K562 (cell line): ENCODE results near the gene PRDM16. TPM values are rescaled to one million over a fixed set of nuclear protein-coding genes. Genes with fewer than 3 reads are reported as not detected.

Experiments
- ATAC-seq: fragments of 200-7000 bp; cut with Tn5 transposase; 3 replicates; pipeline ENCODE4 v1.9.1; 2020; ENCODE audit warnings: moderate library complexity
- BruUV-seq: library from RNA; stranded (reverse); fragments of 400-500 nt; replicated peaks from 2 replicates; lab custom pipeline; 2021; lab: Mats Ljungman, UMichigan
- CTCF ChIA-PET: fragments of 300-600 bp; formaldehyde crosslinking; extraction: SDS; loops from one replicate; lab custom pipeline; 2021; ENCODE audit warnings: low intra/inter-chr PET ratio; lab: Yijun Ruan, JAX
- POLR2A ChIA-PET: fragments of 300-600, 350-650 bp; sonication (Branson Sonifier 250); formaldehyde crosslinking; extraction: SDS; loops from one replicate; lab custom pipeline; 2021; ENCODE audit warnings: antibody characterized with exemption, inconsistent platforms; lab: Yijun Ruan, JAX
- DNase-seq, 4 experiments: peaks; one replicate each; pipeline versions ENCODE4 v3.0.0 to v3.0.0-alpha.2; 2011 to 2018; ENCODE audit warnings: low spot score in 3 of 4, mixed read lengths in 3 of 4; ENCODE audit errors: extremely low read depth in 1 of 4
- FAIRE-seq: peaks from 2 replicates; lab custom pipeline; 2011; peaks lifted over from hg19 to GRCh38; lab: Jason Lieb, UNC
- H2AFZ ChIP-seq: 2 replicates; pipeline ENCODE4 v1.6.0; 2011; ENCODE audit warnings: low read depth, low read length, control low read depth, inconsistent platforms
- H3K27ac ChIP-seq: fragments of 200-600 bp; 3 replicates; pipeline ENCODE4 v1.8.0; 2011; ENCODE audit warnings: low read depth, mild to moderate bottlenecking, control low read depth, inconsistent platforms, low read length, moderate library complexity, mixed read lengths; ENCODE audit errors: extremely low read depth
- H3K27me3 ChIP-seq, 2 experiments: fragments of 300-600 bp in 1 of 2; 2 replicates in 1 of 2; 3 replicates in 1 of 2; pipeline versions ENCODE4 v1.6.0 to v1.8.0; 2011; ENCODE audit warnings: inconsistent platforms in 2 of 2, low read length in 2 of 2, mild to moderate bottlenecking in 1 of 2, mixed read lengths in 1 of 2, moderate library complexity in 1 of 2; ENCODE audit not compliant: control insufficient read depth in 2 of 2, insufficient read depth in 2 of 2
- H3K36me3 ChIP-seq: fragments of 300-600 bp; 3 replicates; pipeline ENCODE4 v1.8.0; 2011; ENCODE audit warnings: mild to moderate bottlenecking, low read length, inconsistent platforms; ENCODE audit not compliant: control insufficient read depth, insufficient read depth
- H3K4me1 ChIP-seq, 2 experiments: fragments of 200-600 bp in 1 of 2; replicated peaks in 1 of 2; 2 replicates in 1 of 2; 3 replicates in 1 of 2; pipeline versions ENCODE4 v1.5.1 to v1.8.0; 2011; ENCODE audit warnings: inconsistent platforms in 2 of 2, low read length in 2 of 2, mild to moderate bottlenecking in 1 of 2, mixed read lengths in 1 of 2, moderate library complexity in 1 of 2; ENCODE audit not compliant: control insufficient read depth in 2 of 2, insufficient read depth in 2 of 2
- H3K4me2 ChIP-seq: 2 replicates; pipeline ENCODE4 v1.6.1; 2011; ENCODE audit warnings: low read length, control low read depth, inconsistent platforms, mixed read lengths; ENCODE audit not compliant: insufficient read depth
- H3K4me3 ChIP-seq: fragments of 200-600 bp; sonication (generic), shearing (Covaris generic); 2 replicates; pipeline ENCODE4 v1.5.1; 2016; ENCODE audit warnings: control low read depth, inconsistent platforms
- H3K79me2 ChIP-seq: fragments of 200-600 bp; 3 replicates; pipeline ENCODE4 v1.8.0; 2011; ENCODE audit warnings: low read length, inconsistent platforms; ENCODE audit not compliant: control insufficient read depth, insufficient read depth
- H3K9ac ChIP-seq, 2 experiments: 2 replicates each; pipeline versions ENCODE4 v1.6.0 to v1.6.1; 2011; ENCODE audit warnings: low read depth in 2 of 2, low read length in 2 of 2, control low read depth in 1 of 2, inconsistent platforms in 1 of 2, mild to moderate bottlenecking in 1 of 2, mixed read lengths in 1 of 2; ENCODE audit not compliant: insufficient read depth in 1 of 2
- H3K9me1 ChIP-seq: one replicate; pipeline ENCODE4 v1.6.0; 2011; ENCODE audit warnings: inconsistent platforms, mild to moderate bottlenecking, low read length, moderate library complexity; ENCODE audit not compliant: control insufficient read depth, insufficient read depth
- H3K9me3 ChIP-seq: replicated peaks from 2 replicates; pipeline ENCODE4 v1.5.1; 2011; ENCODE audit warnings: low read depth, low read length, inconsistent platforms; ENCODE audit not compliant: control insufficient read depth, insufficient read depth
- H4K20me1 ChIP-seq: replicated peaks from 2 replicates; pipeline ENCODE4 v1.6.1; 2011; ENCODE audit warnings: low read length, inconsistent platforms, mixed read lengths; ENCODE audit not compliant: control insufficient read depth, insufficient read depth
- BCLAF1 ChIP-seq, 2 experiments: fragments of 450-650 bp in 1 of 2; IDR thresholded peaks; 2 replicates each; pipeline ENCODE4 v1.6.1; 2011 to 2017; ENCODE audit warnings: low read depth in 2 of 2, antibody characterized with exemption in 1 of 2, borderline replicate concordance in 1 of 2, low read length in 1 of 2, mild to moderate bottlenecking in 1 of 2, mixed read lengths in 1 of 2; ENCODE audit not compliant: control insufficient read depth in 1 of 2
- BHLHE40 ChIP-seq: IDR thresholded peaks from 2 replicates; pipeline ENCODE4 v1.6.1; 2011; ENCODE audit warnings: low read length, improper control_type of control experiment
- CCAR2 ChIP-seq: fragments of 200-400 bp; formaldehyde crosslinking; IDR thresholded peaks from 2 replicates; pipeline ENCODE4 v1.6.1; 2017; ENCODE audit warnings: mild to moderate bottlenecking, low read depth, low read length
- E2F1 ChIP-seq: sonication (generic); formaldehyde crosslinking; IDR thresholded peaks from 2 replicates; pipeline ENCODE4 v1.8.1; 2023; ENCODE audit warnings: mild to moderate bottlenecking, missing genetic modification reagents, moderate library complexity
- E2F4 ChIP-seq: sonication (generic); formaldehyde crosslinking; IDR thresholded peaks from 2 replicates; pipeline ENCODE4 v1.8.0; 2022; ENCODE audit warnings: mild to moderate bottlenecking, low read depth, missing genetic modification reagents
- KLF10 ChIP-seq: fragments of 250-450 bp; sonication (Bioruptor Pico); IDR thresholded peaks from 2 replicates; pipeline ENCODE4 v1.6.1; 2021; ENCODE audit warnings: matching md5 sums
- RBM17 ChIP-seq: fragments of 200-400 bp; formaldehyde crosslinking; IDR thresholded peaks from 2 replicates; pipeline ENCODE4 v1.6.1; 2017; ENCODE audit warnings: low read depth, mild to moderate bottlenecking, low read length, borderline replicate concordance
- SMAD1 ChIP-seq: fragments of 150-350 bp; IDR thresholded peaks from 2 replicates; pipeline ENCODE4 v1.6.1; 2014; ENCODE audit warnings: low read length, low read depth; ENCODE audit not compliant: partially characterized antibody
- XRCC3 ChIP-seq: fragments of 450-650 bp; IDR thresholded peaks from 2 replicates; pipeline ENCODE4 v1.6.1; 2017; ENCODE audit warnings: mild to moderate bottlenecking, moderate library complexity
- ZNF280A ChIP-seq: fragments of 450-650 bp; IDR thresholded peaks from 2 replicates; pipeline ENCODE4 v1.6.1; 2018; ENCODE audit warnings: mild to moderate bottlenecking, low read depth; ENCODE audit not compliant: partially characterized antibody
- WGBS: fragments of 100-300 bp; shearing (Covaris generic); methylation state at CpG from one replicate; pipeline ENCODE4 v1.1.6; 2016; ENCODE audit warnings: low coverage, mixed read lengths; ENCODE audit not compliant: insufficient coverage; ENCODE audit errors: missing lambda C conversion rate; 5-methylcytosine and 5-hydroxymethylcytosine counted together
- in situ Hi-C: fragments of 300-500 bp; cut with MboI; formaldehyde crosslinking; loops from 4 replicates; pipeline ENCODE4 v1.15.0; 2018; ENCODE audit warnings: inconsistent platforms, mixed read lengths
- intact Hi-C: fragments of 100-400 bp; cut with micrococcal nuclease; formaldehyde crosslinking; loops from 2 replicates; pipeline ENCODE4 v1.14.2; 2022
- polyA plus RNA-seq, 8 experiments: library from polyadenylated mRNA; depleted of rRNA in 4 of 8; stranded (reverse) in 5 of 8; unstranded in 3 of 8; fragments of >200 nt; fragmentation: Nextera tagmentation in 2 of 8; fragmentation: Illumina TruSeq in 1 of 8; extraction: Ambion mirVana in 2 of 8; extraction: Trizol in 1 of 8; gene quantifications; 2 replicates each; pipeline versions ENCODE4 v1.2.1 to v1.2.3, GENCODE V29; 2011 to 2014; ENCODE audit warnings: inconsistent platforms in 1 of 8, missing spikeins in 1 of 8
- total RNA-seq, 7 experiments: library from RNA; depleted of rRNA in 6 of 7; stranded (reverse); fragments of >200 nt in 6 of 7; fragmentation: Illumina TruSeq in 2 of 7; extraction: Trizol in 2 of 7; gene quantifications; 2 replicates each; pipeline versions ENCODE4 v1.2.1 to v1.2.3, GENCODE V29; 2011 to 2021; ENCODE audit warnings: low replicate concordance in 1 of 7

PRDM16 gene
- total and polyA plus RNA-seq, 9 of the 15 experiments (the other 6 are each of a cell fraction or from before 2014, with no cell fraction given), result 0.10 to 0.27 TPM; not detected in 7

GRCh38 chr1:3330771-3331245 lies 261.8 kb downstream of the PRDM16 start:
- no TSS peak for BruUV-seq
- Histone ChIP-seq H2AFZ (no peak overlapping the region), H3K79me2 (no peaks in the 10 kb centered on the region), H3K9me1 (no peaks in the 10 kb centered on the region), H3K27ac (no peak overlapping the region), H4K20me1 (peaks cover 4% of the 10 kb centered on the region), H3K36me3 (no peaks in the 10 kb centered on the region), H3K4me2 (no peak overlapping the region), H3K4me1 (peaks cover 0 to 3% of the 10 kb centered on the region in 2 experiments; a peak in 1 of 5 replicates), H3K9ac (no peak overlapping the region), H3K9me3 (no peaks in the 10 kb centered on the region), H3K27me3 (peaks cover 0 to 14% of the 10 kb centered on the region in 2 experiments; a peak in 1 of 5 replicates), H3K4me3 (no peak overlapping the region)
- FAIRE-seq (no peak), ATAC-seq (no peak), DNase-seq (no peak)
- 0% methylated on average over 11 of the region's 11 CpGs for WGBS
- in situ Hi-C loops (no loop called here), intact Hi-C loops (no loop called here)
- TF ChIP-seq ZNF280A (no peak), E2F1 (no peak), KLF10 (no peak), SMAD1 (no peak), CCAR2 (no peak), BCLAF1 (IDR thresholded peaks at IDR 0.05; ENCODE audit: borderline replicate concordance in 1 of 2, control insufficient read depth in 1 of 2, low read depth in 2 of 2, low read length in 1 of 2) (no peak), RBM17 (no peak), E2F4 (no peak), BHLHE40 (no peak), XRCC3 (no peak)
- CTCF ChIA-PET, result no interaction called here
- POLR2A ChIA-PET, result interaction anchor here (0.8 kb wide), 1 partner anchor 17 kb away, joined by 3 read pairs; no protein-coding TSS in a partner anchor
